Posterior vena cava (tissue), 2 donors: ENCODE measurements around the gene TSGA10IP. TPM values are rescaled to one million over a fixed set of nuclear protein-coding genes. Genes with fewer than 3 reads are reported as not detected.

Source experiments
- DNase-seq: peaks from one replicate; pipeline ENCODE4 v3.0.0-alpha.2; 2020; ENCODE audit warnings: low spot score
- intact Hi-C, 2 donors: fragments of 100-400 bp; cut with DNase I; formaldehyde crosslinking; loops; one replicate each; pipeline versions ENCODE4 v1.14.1 to v1.14.2; 2022 to 2023
- total RNA-seq, 2 donors: library from RNA; stranded (reverse); fragmentation: NEBNext Ultra II Directional; extraction: Animal tissue kit (Norgen Biotek cat#: 25700); gene quantifications; one replicate each; pipeline ENCODE4 v1.2.1, GENCODE V29; 2021
- donor health status: DM: yes; HTN: yes; CAD: no.
- donor health status: DM: yes; HTN: yes; CAD: no.

The TSGA10IP gene
- total RNA-seq, 2 donors from 2014 or later: not detected

GRCh38 chr11:65983589-65983987 is 38.3 kb downstream of the TSGA10IP start:
- DNase-seq: peak; percentile 58
- intact Hi-C loops: no loop called here

GRCh38 chr11:65987336-65987735 is 42.1 kb downstream of the TSGA10IP start:
- intact Hi-C loops: loop anchor here in 1 of 2 donors (5.0 kb wide), 1 partner anchor 105 kb away; no protein-coding TSS in a partner anchor
- DNase-seq: peak; percentile 76

GRCh38 chr11:65988791-65989592 is 43.7 kb downstream of the TSGA10IP start:
- intact Hi-C loops: loop anchor here (2.0 to 5.0 kb wide), 2 partner anchors 104 to 107 kb away; no protein-coding TSS in a partner anchor
- peak; percentile 91 for DNase-seq

- peak; percentile 24 for DNase-seq
- intact Hi-C loops: loop anchor here in 1 of 2 donors (10.0 kb wide), 1 partner anchor 357 kb away; the partner anchor contains the start of gene SIPA1
Measured at GRCh38 chr11:65992056-65992455, 46.8 kb downstream of the TSGA10IP start.

- no peak for DNase-seq
- intact Hi-C loops: loop anchor here in 1 of 2 donors (10.0 kb wide), 1 partner anchor 362 kb away; the partner anchor contains the start of gene SIPA1
Measured at GRCh38 chr11:65997286-65997685, 52.0 kb downstream of the TSGA10IP start.

- intact Hi-C loops: no loop called here
Measured at GRCh38 chr11:66001942-66002647, 56.8 kb downstream of the TSGA10IP start, which contains the start of the genes BANF1 and EIF1AD. TSS of gene BANF1 (plus strand) at chr11:66002503. CDS start at chr11:66003251, 748 bp downstream. TSS of gene EIF1AD (minus strand) at chr11:66002157. CDS start at chr11:66000389, 1,768 bp downstream.

GRCh38 chr11:66002648-66003225 is 57.5 kb downstream of the TSGA10IP start:
- no peak for DNase-seq
- intact Hi-C loops: no loop called here

More at GRCh38 chr11:66001942-66002647, 56.8 kb downstream of the TSGA10IP start, which contains the start of the genes BANF1 and EIF1AD:
- DNase-seq: peak; percentile 98

GRCh38 chr11:66003291-66003690 is 58.0 kb downstream of the TSGA10IP start:
- intact Hi-C loops: no loop called here

GRCh38 chr11:66004186-66004585 is 58.9 kb downstream of the TSGA10IP start:
- intact Hi-C loops: no loop called here
- no peak for DNase-seq

More at GRCh38 chr11:66003291-66003690, 58.0 kb downstream of the TSGA10IP start:
- DNase-seq: no peak

- intact Hi-C loops: no loop called here
- no peak for DNase-seq
Measured at GRCh38 chr11:66006134-66006890, 61.0 kb downstream of the TSGA10IP start.

GRCh38 chr11:66006891-66007176 is 61.6 kb downstream of the TSGA10IP start:
- DNase-seq: no peak

GRCh38 chr11:66007201-66007634 is 61.9 kb downstream of the TSGA10IP start:
- DNase-seq: no peak
- intact Hi-C loops: no loop called here

More at GRCh38 chr11:66006891-66007176, 61.6 kb downstream of the TSGA10IP start:
- intact Hi-C loops: no loop called here

- no peak for DNase-seq
- intact Hi-C loops: no loop called here
Measured at GRCh38 chr11:66008095-66008467, 62.8 kb downstream of the TSGA10IP start.

- DNase-seq: no peak
- intact Hi-C loops: no loop called here
Measured at GRCh38 chr11:66008468-66009101, 63.3 kb downstream of the TSGA10IP start.

Other genes starting within 250 kb of the TSGA10IP start
- gene KAT5, start 233.2 kb upstream of the TSGA10IP start, total RNA-seq: 10 to 100 TPM; 62.3 to 65.0 TPM
- 10 to 100 TPM; 43.7 to 45.0 TPM for gene RNASEH2C, start 224.7 kb upstream of the TSGA10IP start, total RNA-seq
- gene AP5B1, start 164.5 kb upstream of the TSGA10IP start, total RNA-seq: 10 to 100 TPM; 10.7 to 15.3 TPM
- not detected for gene OVOL1, start 158.4 kb upstream of the TSGA10IP start, total RNA-seq
- gene SNX32, start 111.5 kb upstream of the TSGA10IP start, total RNA-seq: under 1 TPM; 0.52 to 0.65 TPM
- gene CFL1, start 87.3 kb upstream of the TSGA10IP start, total RNA-seq: 100 to 1,000 TPM; 697 to 707 TPM
- gene MUS81, start 85.0 kb upstream of the TSGA10IP start, total RNA-seq: 10 to 100 TPM; 41.8 to 48.2 TPM
- 100 to 1,000 TPM; 111 to 131 TPM for gene EFEMP2, start 72.7 kb upstream of the TSGA10IP start, total RNA-seq
- 1 to 10 TPM; 1.4 to 1.8 TPM for gene CTSW, start 65.6 kb upstream of the TSGA10IP start, total RNA-seq
- gene FIBP, start 57.0 kb upstream of the TSGA10IP start, total RNA-seq: 10 to 100 TPM; 39.7 to 40.8 TPM
- gene CCDC85B, start 54.8 kb upstream of the TSGA10IP start, total RNA-seq: 10 to 100 TPM; 31.8 to 36.7 TPM
- 10 to 100 TPM in 1 of 2 donors, 1 to 10 TPM in 1; 7.4 to 38.7 TPM for gene FOSL1, start 45.1 kb upstream of the TSGA10IP start, total RNA-seq
- 10 to 100 TPM; 35.7 to 36.0 TPM for gene C11orf68, start 26.4 kb upstream of the TSGA10IP start, total RNA-seq
- 10 to 100 TPM; 76.0 to 92.2 TPM for gene DRAP1, start 26.1 kb upstream of the TSGA10IP start, total RNA-seq
- gene SART1, start 16.3 kb downstream of the TSGA10IP start, total RNA-seq: 10 to 100 TPM; 41.1 to 46.2 TPM
- gene EIF1AD, start 56.7 kb downstream of the TSGA10IP start, total RNA-seq: 10 to 100 TPM; 24.8 to 24.9 TPM
- 100 to 1,000 TPM; 115 to 119 TPM for gene BANF1, start 57.0 kb downstream of the TSGA10IP start, total RNA-seq
- under 1 TPM in 1 of 2 donors, not detected in 1; 0.56 TPM for gene CST6, start 66.5 kb downstream of the TSGA10IP start, total RNA-seq
- 1 to 10 TPM in 1 of 2 donors, under 1 TPM in 1; 0.24 to 1.1 TPM for gene CATSPER1, start 81.0 kb downstream of the TSGA10IP start, total RNA-seq
- 1 to 10 TPM in 1 of 2 donors, under 1 TPM in 1; 0.74 to 1.2 TPM for gene GAL3ST3, start 103.7 kb downstream of the TSGA10IP start, total RNA-seq
- 100 to 1,000 TPM; 117 to 140 TPM for gene SF3B2, start 106.9 kb downstream of the TSGA10IP start, total RNA-seq
- 10 to 100 TPM; 65.1 to 84.1 TPM for gene PACS1, start 124.8 kb downstream of the TSGA10IP start, total RNA-seq